ENCODE results near the gene SMCO2. TPM values are rescaled to one million over a fixed set of nuclear protein-coding genes. Genes with fewer than 3 reads are reported as not detected.

SMCO2 gene
- total and polyA plus RNA-seq, 10 of the 15 experiments (the other 5 are each of a cell fraction or from before 2014, with no cell fraction given): 0.11 to 2.3 (median 0.67) TPM

- FAIRE-seq (no peak), DNase-seq (ENCODE audit: low read depth, low spot score) (no peak), ATAC-seq (no peak)
- Histone ChIP-seq H3K4me2 (ENCODE audit: control insufficient read depth, insufficient read depth) (no peak overlapping the region), H3K4me1 (ENCODE audit: control insufficient read depth, insufficient read depth, low read length) (peaks cover under 1% of the 10 kb centered on the region; the same call in 1 of the 2 replicates), H3K4me3 (no peak overlapping the region), H3K27me3 (replicated peaks in 1 of 2; ENCODE audit: control insufficient read depth in 2 of 2, insufficient read depth in 2 of 2, low read length in 1 of 2) (no peaks in the 10 kb centered on the region), H3K27ac (ENCODE audit: control insufficient read depth, insufficient read depth) (no peak overlapping the region), H3K9me3 (replicated peaks; ENCODE audit: control insufficient read depth, insufficient read depth, low read length) (no peaks in the 10 kb centered on the region), H2AFZ (ENCODE audit: control insufficient read depth, low read depth, low read length) (no peak overlapping the region), H3K79me2 (ENCODE audit: control insufficient read depth, insufficient read depth, low read length) (no peaks in the 10 kb centered on the region), H3K36me3 (ENCODE audit: control insufficient read depth in 2 of 2, insufficient read depth in 2 of 2, low read length in 1 of 2) (no peaks in the 10 kb centered on the region), H3K9ac (ENCODE audit: control insufficient read depth, insufficient read depth, low read length) (no peak overlapping the region), H4K20me1 (ENCODE audit: control insufficient read depth, insufficient read depth) (no peaks in the 10 kb centered on the region)
- WGBS (ENCODE audit: insufficient coverage, insufficient replicate concordance, low lambda C conversion rate, missing lambda C conversion rate): 40% methylated on average over 9 of the region's 9 CpGs
- ChIA-PET POLR2A (no interaction called here), RAD21 (ENCODE audit: unreplicated experiment) (no interaction called here), CTCF (interaction anchor here (1.4 kb wide), 1 partner anchor 16 kb away, joined by 3 read pairs; no protein-coding TSS in a partner anchor), SMC1A (ENCODE audit: uncharacterized antibody, unreplicated experiment) (no interaction called here)
- TF ChIP-seq POLR2A (IDR thresholded peaks at IDR 0.05; ENCODE audit: low read depth, low read length) (no peak), CUX1 (IDR thresholded peaks at IDR 0.05; ENCODE audit: insufficient replicate concordance, low read depth, low read length) (no peak), RELB (IDR thresholded peaks at IDR 0.05; ENCODE audit: low read depth) (no peak), NRF1 (conservative IDR thresholded peaks at IDR 0.05; ENCODE audit: low read depth, low read length) (no peak), ATF7 (IDR thresholded peaks at IDR 0.05; ENCODE audit: low read depth) (no peak), TAF1 (IDR thresholded peaks at IDR 0.05; ENCODE audit: borderline replicate concordance, low read depth, low read length) (no peak), SIX5 (IDR thresholded peaks at IDR 0.05; ENCODE audit: low read depth, low read length, severe bottlenecking) (no peak), ZNF384 (IDR thresholded peaks at IDR 0.05; ENCODE audit: borderline replicate concordance, low read depth, low read length) (no peak), MLLT1 (IDR thresholded peaks at IDR 0.05) (no peak), SUZ12 (IDR thresholded peaks at IDR 0.05; ENCODE audit: unreplicated experiment) (no peak), SMARCA5 (IDR thresholded peaks at IDR 0.05) (no peak)
- BruUV-seq (replicated peaks): no TSS peak
- intact Hi-C loops (cut with micrococcal nuclease; ENCODE audit: unreplicated experiment) (no loop called here), in situ Hi-C loops (cut with MboI) (no loop called here)
Measured at GRCh38 chr12:27462151-27462694, 15.7 kb downstream of the SMCO2 start.

Data from GM12878 (cell line).